Keratinocyte (primary cell): ENCODE data around the gene AFAP1L2. TPM values are rescaled to one million over a fixed set of nuclear protein-coding genes. Genes with fewer than 3 reads are reported as not detected.

Source experiments
- DNase-seq: peaks from one replicate; pipeline ENCODE4 v3.0.0-alpha.2; 2011; ENCODE audit warnings: low read depth, missing footprints, low spot score
- FAIRE-seq: peaks from 2 replicates; lab custom pipeline; 2011; peaks lifted over from hg19 to GRCh38; lab: Jason Lieb, UNC
- H2AFZ ChIP-seq: 2 replicates; pipeline ENCODE4 v1.6.0; 2012; ENCODE audit warnings: low read length, control low read depth, inconsistent platforms; ENCODE audit not compliant: control insufficient read depth
- H3K27ac ChIP-seq: 2 replicates; pipeline ENCODE4 v1.5.1; 2011; ENCODE audit warnings: low read length; ENCODE audit not compliant: control insufficient read depth, insufficient read depth
- H3K27me3 ChIP-seq: 3 replicates; pipeline ENCODE4 v1.6.0; 2011; ENCODE audit warnings: low read length; ENCODE audit not compliant: control insufficient read depth, insufficient read depth; ENCODE audit errors: extremely low read depth
- H3K36me3 ChIP-seq, 2 experiments: 2 replicates in 1 of 2; 3 replicates in 1 of 2; pipeline ENCODE4 v1.5.1; 2011; ENCODE audit warnings: low read length in 2 of 2, mild to moderate bottlenecking in 1 of 2; ENCODE audit not compliant: control insufficient read depth in 2 of 2, insufficient read depth in 2 of 2; ENCODE audit errors: extremely low read depth in 1 of 2
- H3K4me1 ChIP-seq: 3 replicates; pipeline ENCODE4 v1.5.1; 2011; ENCODE audit warnings: low read length; ENCODE audit not compliant: control insufficient read depth, insufficient read depth; ENCODE audit errors: extremely low read depth
- H3K4me2 ChIP-seq: 3 replicates; pipeline ENCODE4 v1.6.0; 2011; ENCODE audit warnings: low read depth, low read length; ENCODE audit not compliant: control insufficient read depth, insufficient read depth; ENCODE audit errors: extremely low read depth
- H3K4me3 ChIP-seq, 3 experiments: fragments of 200-600 bp in 1 of 3; sonication (generic) in 1 of 3; 2 replicates in 2 of 3; 3 replicates in 1 of 3; pipeline ENCODE4 v1.5.1; 2011 to 2016; ENCODE audit warnings: low read length in 3 of 3, mild to moderate bottlenecking in 3 of 3, control low read depth in 2 of 3, inconsistent platforms in 1 of 3, low read depth in 1 of 3, mixed read lengths in 1 of 3, mixed run types in 1 of 3, moderate library complexity in 1 of 3; ENCODE audit not compliant: control insufficient read depth in 2 of 3, insufficient read depth in 2 of 3; ENCODE audit errors: extremely low read depth in 1 of 3
- H3K79me2 ChIP-seq: 2 replicates; pipeline ENCODE4 v1.6.0; 2012; ENCODE audit warnings: low read length; ENCODE audit not compliant: control insufficient read depth, insufficient read depth
- H3K9ac ChIP-seq: 3 replicates; pipeline ENCODE4 v1.6.0; 2011; ENCODE audit warnings: low read length; ENCODE audit not compliant: control insufficient read depth, insufficient read depth; ENCODE audit errors: extremely low read depth
- H3K9me1 ChIP-seq: 3 replicates; pipeline ENCODE4 v1.6.0; 2011; ENCODE audit warnings: low read length; ENCODE audit not compliant: control insufficient read depth, insufficient read depth; ENCODE audit errors: extremely low read depth
- H3K9me3 ChIP-seq: 2 replicates; pipeline ENCODE4 v1.5.1; 2012; ENCODE audit warnings: low read depth, low read length; ENCODE audit not compliant: control insufficient read depth
- H4K20me1 ChIP-seq: 3 replicates; pipeline ENCODE4 v1.6.0; 2011; ENCODE audit warnings: low read length; ENCODE audit not compliant: control insufficient read depth, insufficient read depth; ENCODE audit errors: extremely low read depth
- EZH2 ChIP-seq: IDR thresholded peaks from one replicate; pipeline ENCODE4 v1.6.1; 2012; ENCODE audit warnings: inconsistent platforms, mild to moderate bottlenecking, low read length, moderate library complexity
- dilution Hi-C: fragments of 300-500 bp; cut with MboI; formaldehyde crosslinking; loops from one replicate; pipeline ENCODE4 v1.7.0; 2020; ENCODE audit warnings: low sequenced_read_pairs; ENCODE audit not compliant: extremely low pct_ligation_motif_present
- polyA plus RNA-seq, 5 experiments: library from polyadenylated mRNA; depleted of rRNA in 3 of 5; stranded (reverse) in 3 of 5; stranded (forward) in 1 of 5; unstranded in 1 of 5; fragments of >200 nt; gene quantifications; 1 replicate in 1 of 5; 2 replicates in 3 of 5; 3 replicates in 1 of 5; pipeline versions ENCODE4 v1.2.1 to v1.2.3, GENCODE V29; 2011 to 2012; ENCODE audit warnings: missing spikeins in 2 of 5, low read depth in 1 of 5, low replicate concordance in 1 of 5
- TF ChIP-seq, protein P1 (sequence below), 3 experiments: IDR thresholded peaks in 1 of 3; conservative IDR thresholded peaks in 1 of 3; optimal IDR thresholded peaks in 1 of 3; 2 replicates in 2 of 3; 3 replicates in 1 of 3; pipeline versions ENCODE3 to v1.5.1; 2011; ENCODE audit warnings: low read length in 3 of 3, mild to moderate bottlenecking in 3 of 3, moderate library complexity in 2 of 3, control low read depth in 1 of 3, inconsistent platforms in 1 of 3; ENCODE audit not compliant: insufficient read depth in 2 of 3; ENCODE audit errors: extremely low read depth in 1 of 3

AFAP1L2 gene
- polyA plus RNA-seq, 1 donor (not counting 4 experiments of a cell fraction or from before 2014, with no cell fraction given), result 40.4 TPM

DNA sequence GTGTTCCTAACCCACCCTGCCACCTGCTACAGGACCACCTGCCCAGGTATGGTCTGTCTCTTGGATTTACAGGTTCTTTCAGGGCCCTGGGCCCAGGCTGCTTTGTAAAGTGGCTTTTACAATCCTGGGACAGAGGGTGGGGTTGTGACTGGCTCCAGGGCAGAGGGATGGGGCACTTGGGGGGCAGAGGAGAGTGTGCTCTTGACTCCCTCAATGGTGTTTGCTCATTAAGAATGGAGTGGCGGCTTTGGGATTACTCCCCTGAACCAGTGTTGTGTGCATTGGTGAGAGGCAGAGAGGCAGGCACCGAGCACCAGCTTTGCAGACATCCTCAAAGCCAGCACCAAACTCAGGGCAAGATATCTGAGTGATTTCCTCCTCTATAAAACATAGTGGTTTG is 121.8 kb downstream of the AFAP1L2 start:
- Histone ChIP-seq H3K4me3 (no peak overlapping the region), H3K9ac (no peak overlapping the region), H3K36me3 (no peaks in the 10 kb centered on the region), H3K4me1 (peaks cover 9% of the 10 kb centered on the region), H3K9me3 (no peaks in the 10 kb centered on the region), H3K4me2 (no peak overlapping the region), H3K9me1 (no peaks in the 10 kb centered on the region), H3K79me2 (no peaks in the 10 kb centered on the region), H2AFZ (no peak overlapping the region), H3K27ac (no peak overlapping the region), H4K20me1 (no peaks in the 10 kb centered on the region), H3K27me3 (no peaks in the 10 kb centered on the region)
- dilution Hi-C loops, result no loop called here
- DNase-seq (no peak), FAIRE-seq (no peak)
- TF ChIP-seq EZH2, result no peak
- TF ChIP-seq, protein P1, sequence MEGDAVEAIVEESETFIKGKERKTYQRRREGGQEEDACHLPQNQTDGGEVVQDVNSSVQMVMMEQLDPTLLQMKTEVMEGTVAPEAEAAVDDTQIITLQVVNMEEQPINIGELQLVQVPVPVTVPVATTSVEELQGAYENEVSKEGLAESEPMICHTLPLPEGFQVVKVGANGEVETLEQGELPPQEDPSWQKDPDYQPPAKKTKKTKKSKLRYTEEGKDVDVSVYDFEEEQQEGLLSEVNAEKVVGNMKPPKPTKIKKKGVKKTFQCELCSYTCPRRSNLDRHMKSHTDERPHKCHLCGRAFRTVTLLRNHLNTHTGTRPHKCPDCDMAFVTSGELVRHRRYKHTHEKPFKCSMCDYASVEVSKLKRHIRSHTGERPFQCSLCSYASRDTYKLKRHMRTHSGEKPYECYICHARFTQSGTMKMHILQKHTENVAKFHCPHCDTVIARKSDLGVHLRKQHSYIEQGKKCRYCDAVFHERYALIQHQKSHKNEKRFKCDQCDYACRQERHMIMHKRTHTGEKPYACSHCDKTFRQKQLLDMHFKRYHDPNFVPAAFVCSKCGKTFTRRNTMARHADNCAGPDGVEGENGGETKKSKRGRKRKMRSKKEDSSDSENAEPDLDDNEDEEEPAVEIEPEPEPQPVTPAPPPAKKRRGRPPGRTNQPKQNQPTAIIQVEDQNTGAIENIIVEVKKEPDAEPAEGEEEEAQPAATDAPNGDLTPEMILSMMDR (optimal IDR thresholded peaks at IDR 0.05 in 1 of 3, IDR thresholded peaks at IDR 0.05 in 1 of 3, conservative IDR thresholded peaks at IDR 0.05 in 1 of 3; ENCODE audit: extremely low read depth in 1 of 3, insufficient read depth in 2 of 3, low read length in 3 of 3), result no peak

GRCh38 chr10:114281461-114281860 is 122.8 kb downstream of the AFAP1L2 start:
- Histone ChIP-seq H3K27ac (no peak overlapping the region), H2AFZ (no peak overlapping the region), H3K27me3 (no peaks in the 10 kb centered on the region), H3K4me3 (no peak overlapping the region), H3K9ac (no peak overlapping the region), H4K20me1 (no peaks in the 10 kb centered on the region), H3K4me2 (no peak overlapping the region), H3K9me1 (no peaks in the 10 kb centered on the region), H3K36me3 (no peaks in the 10 kb centered on the region), H3K9me3 (no peaks in the 10 kb centered on the region), H3K79me2 (no peaks in the 10 kb centered on the region), H3K4me1 (peaks cover 9% of the 10 kb centered on the region)
- TF ChIP-seq EZH2, result no peak
- TF ChIP-seq, protein P1 (optimal IDR thresholded peaks at IDR 0.05 in 1 of 3, IDR thresholded peaks at IDR 0.05 in 1 of 3, conservative IDR thresholded peaks at IDR 0.05 in 1 of 3; ENCODE audit: extremely low read depth in 1 of 3, insufficient read depth in 2 of 3, low read length in 3 of 3), result no peak
- FAIRE-seq (no peak), DNase-seq (no peak)
- dilution Hi-C loops, result no loop called here
